HepG2 (cell line): ENCODE data around the gene SKIL. TPM values are rescaled to one million over a fixed set of nuclear protein-coding genes. Genes with fewer than 3 reads are reported as not detected.

Experiments
- ARID2 ChIP-seq: sonication (generic); formaldehyde crosslinking; IDR thresholded peaks from 2 replicates; pipeline ENCODE4 v1.8.1; 2022; ENCODE audit warnings: mild to moderate bottlenecking, missing genetic modification reagents, borderline replicate concordance
- ARNTL ChIP-seq: sonication (generic); formaldehyde crosslinking; IDR thresholded peaks from 2 replicates; pipeline ENCODE4 v1.4.0; 2020; ENCODE audit warnings: mild to moderate bottlenecking, missing genetic modification reagents
- HNF4G ChIP-seq, 2 experiments: sonication (generic) in 1 of 2; formaldehyde crosslinking in 1 of 2; IDR thresholded peaks; 2 replicates each; pipeline versions ENCODE4 v1.4.0 to v1.6.1; 2011 to 2020; ENCODE audit warnings: borderline replicate concordance in 2 of 2, low read depth in 2 of 2, mild to moderate bottlenecking in 2 of 2, low read length in 1 of 2, missing genetic modification reagents in 1 of 2, moderate library complexity in 1 of 2
- KDM3A ChIP-seq: IDR thresholded peaks from 2 replicates; pipeline ENCODE4 v1.6.1; 2018; ENCODE audit warnings: low read depth, missing compliant biosample characterization
- MAZ ChIP-seq, 2 experiments: sonication (generic) in 1 of 2; formaldehyde crosslinking in 1 of 2; IDR thresholded peaks; 2 replicates each; pipeline versions ENCODE4 v1.5.0 to v1.6.1; 2012 to 2020; ENCODE audit warnings: low read depth in 2 of 2, mild to moderate bottlenecking in 2 of 2, borderline replicate concordance in 1 of 2, improper control_type of control experiment in 1 of 2, low read length in 1 of 2, missing genetic modification reagents in 1 of 2, moderate library complexity in 1 of 2
- SCMH1 ChIP-seq: sonication (generic); formaldehyde crosslinking; IDR thresholded peaks from 2 replicates; pipeline ENCODE4 v1.9.0; 2021; ENCODE audit warnings: missing genetic modification reagents, mild to moderate bottlenecking, borderline replicate concordance
- SOX13 ChIP-seq, 3 experiments: fragments of 450-650 bp in 1 of 3; sonication (generic) in 1 of 3; formaldehyde crosslinking in 1 of 3; IDR thresholded peaks in 2 of 3; conservative IDR thresholded peaks in 1 of 3; 2 replicates each; pipeline versions ENCODE4 v1.5.0 to v1.6.1; 2016 to 2020; ENCODE audit warnings: antibody characterized with exemption in 1 of 3, mild to moderate bottlenecking in 1 of 3, missing compliant biosample characterization in 1 of 3, missing genetic modification reagents in 1 of 3, moderate library complexity in 1 of 3
- TGIF2 ChIP-seq: IDR thresholded peaks from 2 replicates; pipeline ENCODE4 v1.6.1; 2016; ENCODE audit warnings: control low read depth, missing compliant biosample characterization
- ZNF160 ChIP-seq: sonication (generic); formaldehyde crosslinking; IDR thresholded peaks from 2 replicates; pipeline ENCODE4 v1.8.0; 2022; ENCODE audit warnings: mild to moderate bottlenecking, inconsistent platforms, missing genetic modification reagents
- ZNF20 ChIP-seq: sonication (generic); formaldehyde crosslinking; IDR thresholded peaks from 2 replicates; pipeline ENCODE4 v1.4.0; 2020; ENCODE audit warnings: mild to moderate bottlenecking, moderate library complexity, missing genetic modification reagents
- ZNF552 ChIP-seq: sonication (generic); formaldehyde crosslinking; IDR thresholded peaks from 2 replicates; pipeline ENCODE4 v1.9.0; 2022; ENCODE audit warnings: missing genetic modification reagents, mild to moderate bottlenecking, borderline replicate concordance
- ZNF775 ChIP-seq: sonication (generic); formaldehyde crosslinking; IDR thresholded peaks from 2 replicates; pipeline ENCODE4 v1.4.0; 2020; ENCODE audit warnings: missing genetic modification reagents, mild to moderate bottlenecking, moderate library complexity, borderline replicate concordance
- ZSCAN31 ChIP-seq: sonication (generic); formaldehyde crosslinking; IDR thresholded peaks from 2 replicates; pipeline ENCODE4 v1.5.0; 2020; ENCODE audit warnings: low read depth, mild to moderate bottlenecking, missing genetic modification reagents
- polyA plus RNA-seq, 8 experiments: library from polyadenylated mRNA; depleted of rRNA in 3 of 8; stranded (reverse) in 7 of 8; unstranded in 1 of 8; fragments of >200 nt; fragmentation: Illumina TruSeq in 4 of 8; extraction: Trizol in 4 of 8; gene quantifications; 2 replicates each; pipeline versions ENCODE4 v1.2.1 to v1.2.3, GENCODE V29; 2011 to 2016; ENCODE audit warnings: low read depth in 4 of 8, missing spikeins in 1 of 8, mixed read lengths in 1 of 8; ENCODE audit not compliant: insufficient read depth in 1 of 8
- total RNA-seq, 5 experiments: library from RNA; depleted of rRNA; stranded (reverse); fragments of >200 nt; fragmentation: Illumina TruSeq; extraction: Trizol; gene quantifications; 2 replicates each; pipeline ENCODE4 v1.2.3, GENCODE V29; 2016; ENCODE audit warnings: low read depth in 1 of 5
- TF ChIP-seq, protein P1 (sequence below): sonication (generic); formaldehyde crosslinking; IDR thresholded peaks from 2 replicates; pipeline ENCODE4 v1.5.1; 2020; ENCODE audit warnings: mild to moderate bottlenecking, moderate library complexity, missing genetic modification reagents
- TF ChIP-seq, protein P2 (sequence below): sonication (generic); formaldehyde crosslinking; conservative IDR thresholded peaks from 2 replicates; pipeline ENCODE4 v1.5.0; 2020; ENCODE audit warnings: missing genetic modification reagents
- TF ChIP-seq, protein P3 (sequence below): sonication (generic); formaldehyde crosslinking; IDR thresholded peaks from 2 replicates; pipeline ENCODE4 v1.4.0; 2020; ENCODE audit warnings: mild to moderate bottlenecking, low read depth, missing genetic modification reagents
- TF ChIP-seq, protein P4 (sequence below): sonication (generic); formaldehyde crosslinking; IDR thresholded peaks from 2 replicates; pipeline ENCODE4 v1.4.0; 2020; ENCODE audit warnings: mild to moderate bottlenecking, missing genetic modification reagents

SKIL gene
- total and polyA plus RNA-seq, 2 of the 13 experiments (the other 11 are each of a cell fraction or from before 2014, with no cell fraction given), result 5.2 to 20.7 TPM

DNA sequence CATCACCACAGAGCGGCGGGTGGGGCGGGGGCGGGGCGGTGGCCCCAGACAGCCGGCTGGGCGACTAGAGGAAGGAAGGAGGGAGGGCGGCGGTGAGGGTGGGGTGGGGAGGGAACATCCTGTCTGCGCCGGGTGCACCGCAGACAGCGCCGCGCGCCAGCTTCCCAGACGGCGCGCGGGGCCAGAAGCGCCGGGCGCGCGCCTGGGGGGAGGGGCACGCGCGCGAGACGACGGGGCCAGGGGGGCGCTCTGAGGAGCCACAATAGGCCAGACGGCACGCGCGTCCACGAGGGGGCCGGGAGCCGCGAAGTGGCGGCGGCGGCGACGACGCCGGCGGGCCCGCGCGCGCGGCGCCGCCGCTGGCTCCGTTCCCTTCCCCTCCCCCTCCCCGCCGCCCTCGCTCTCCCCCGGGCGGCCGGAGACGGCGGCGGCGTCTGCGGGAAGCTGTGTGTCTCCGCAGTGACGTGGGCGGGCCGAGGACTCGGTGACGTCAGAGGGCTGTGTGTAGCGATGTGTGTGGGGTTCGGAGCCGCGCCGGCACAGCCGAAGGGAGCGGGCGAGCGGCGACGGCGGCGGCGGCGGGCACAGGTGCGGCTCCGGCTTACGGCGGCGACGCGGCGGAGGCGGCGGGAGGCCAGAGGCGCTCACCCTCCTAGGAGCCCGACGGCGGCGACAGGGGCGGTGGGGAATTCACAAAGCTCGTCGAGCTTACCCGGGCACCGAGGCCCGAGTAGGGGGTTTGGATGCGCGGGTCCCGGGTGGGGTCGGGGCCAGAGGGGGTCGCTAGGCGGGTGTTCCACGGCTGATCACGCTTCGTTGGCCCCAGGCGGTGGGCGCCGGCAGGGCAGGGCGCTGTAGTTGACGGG is at the start of gene SKIL (continued):
- TF ChIP-seq MAZ (IDR thresholded peaks at IDR 0.05; ENCODE audit: borderline replicate concordance, low read depth, low read length) (no peak), MAZ (CRISPR knock-in tag; IDR thresholded peaks at IDR 0.05; ENCODE audit: low read depth) (peak; percentile 54; the same call in 1 of the 2 replicates), ZNF20 (CRISPR knock-in tag) (no peak), TGIF2 (no peak), ARNTL (CRISPR knock-in tag) (no peak), ZNF552 (CRISPR knock-in tag) (no peak), ZSCAN31 (CRISPR knock-in tag) (no peak), HNF4G (IDR thresholded peaks at IDR 0.05; ENCODE audit: borderline replicate concordance, low read depth, low read length) (no peak), HNF4G (CRISPR knock-in tag; IDR thresholded peaks at IDR 0.05; ENCODE audit: borderline replicate concordance, low read depth) (no peak), ARID2 (CRISPR knock-in tag) (no peak), ZNF160 (CRISPR knock-in tag) (no peak), SCMH1 (CRISPR knock-in tag) (no peak), KDM3A (CRISPR knock-in tag) (no peak), SOX13 (IDR thresholded peaks at IDR 0.05) (no peak), SOX13 (CRISPR knock-in tag; conservative IDR thresholded peaks at IDR 0.05 in 1 of 2, IDR thresholded peaks at IDR 0.05 in 1 of 2) (peak in 1 of 2 experiments; percentile 8; a peak in 1 of 4 replicates), ZNF775 (CRISPR knock-in tag) (no peak)
- TF ChIP-seq, protein P1, sequence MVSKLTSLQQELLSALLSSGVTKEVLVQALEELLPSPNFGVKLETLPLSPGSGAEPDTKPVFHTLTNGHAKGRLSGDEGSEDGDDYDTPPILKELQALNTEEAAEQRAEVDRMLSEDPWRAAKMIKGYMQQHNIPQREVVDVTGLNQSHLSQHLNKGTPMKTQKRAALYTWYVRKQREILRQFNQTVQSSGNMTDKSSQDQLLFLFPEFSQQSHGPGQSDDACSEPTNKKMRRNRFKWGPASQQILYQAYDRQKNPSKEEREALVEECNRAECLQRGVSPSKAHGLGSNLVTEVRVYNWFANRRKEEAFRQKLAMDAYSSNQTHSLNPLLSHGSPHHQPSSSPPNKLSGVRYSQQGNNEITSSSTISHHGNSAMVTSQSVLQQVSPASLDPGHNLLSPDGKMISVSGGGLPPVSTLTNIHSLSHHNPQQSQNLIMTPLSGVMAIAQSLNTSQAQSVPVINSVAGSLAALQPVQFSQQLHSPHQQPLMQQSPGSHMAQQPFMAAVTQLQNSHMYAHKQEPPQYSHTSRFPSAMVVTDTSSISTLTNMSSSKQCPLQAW (CRISPR knock-in tag), result no peak
- TF ChIP-seq, protein P2, sequence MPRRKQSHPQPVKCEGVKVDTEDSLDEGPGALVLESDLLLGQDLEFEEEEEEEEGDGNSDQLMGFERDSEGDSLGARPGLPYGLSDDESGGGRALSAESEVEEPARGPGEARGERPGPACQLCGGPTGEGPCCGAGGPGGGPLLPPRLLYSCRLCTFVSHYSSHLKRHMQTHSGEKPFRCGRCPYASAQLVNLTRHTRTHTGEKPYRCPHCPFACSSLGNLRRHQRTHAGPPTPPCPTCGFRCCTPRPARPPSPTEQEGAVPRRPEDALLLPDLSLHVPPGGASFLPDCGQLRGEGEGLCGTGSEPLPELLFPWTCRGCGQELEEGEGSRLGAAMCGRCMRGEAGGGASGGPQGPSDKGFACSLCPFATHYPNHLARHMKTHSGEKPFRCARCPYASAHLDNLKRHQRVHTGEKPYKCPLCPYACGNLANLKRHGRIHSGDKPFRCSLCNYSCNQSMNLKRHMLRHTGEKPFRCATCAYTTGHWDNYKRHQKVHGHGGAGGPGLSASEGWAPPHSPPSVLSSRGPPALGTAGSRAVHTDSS (CRISPR knock-in tag), result no peak
- TF ChIP-seq, protein P3, sequence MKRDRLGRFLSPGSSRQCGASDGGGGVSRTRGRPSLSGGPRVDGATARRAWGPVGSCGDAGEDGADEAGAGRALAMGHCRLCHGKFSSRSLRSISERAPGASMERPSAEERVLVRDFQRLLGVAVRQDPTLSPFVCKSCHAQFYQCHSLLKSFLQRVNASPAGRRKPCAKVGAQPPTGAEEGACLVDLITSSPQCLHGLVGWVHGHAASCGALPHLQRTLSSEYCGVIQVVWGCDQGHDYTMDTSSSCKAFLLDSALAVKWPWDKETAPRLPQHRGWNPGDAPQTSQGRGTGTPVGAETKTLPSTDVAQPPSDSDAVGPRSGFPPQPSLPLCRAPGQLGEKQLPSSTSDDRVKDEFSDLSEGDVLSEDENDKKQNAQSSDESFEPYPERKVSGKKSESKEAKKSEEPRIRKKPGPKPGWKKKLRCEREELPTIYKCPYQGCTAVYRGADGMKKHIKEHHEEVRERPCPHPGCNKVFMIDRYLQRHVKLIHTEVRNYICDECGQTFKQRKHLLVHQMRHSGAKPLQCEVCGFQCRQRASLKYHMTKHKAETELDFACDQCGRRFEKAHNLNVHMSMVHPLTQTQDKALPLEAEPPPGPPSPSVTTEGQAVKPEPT (CRISPR knock-in tag), result no peak
- TF ChIP-seq, protein P4, sequence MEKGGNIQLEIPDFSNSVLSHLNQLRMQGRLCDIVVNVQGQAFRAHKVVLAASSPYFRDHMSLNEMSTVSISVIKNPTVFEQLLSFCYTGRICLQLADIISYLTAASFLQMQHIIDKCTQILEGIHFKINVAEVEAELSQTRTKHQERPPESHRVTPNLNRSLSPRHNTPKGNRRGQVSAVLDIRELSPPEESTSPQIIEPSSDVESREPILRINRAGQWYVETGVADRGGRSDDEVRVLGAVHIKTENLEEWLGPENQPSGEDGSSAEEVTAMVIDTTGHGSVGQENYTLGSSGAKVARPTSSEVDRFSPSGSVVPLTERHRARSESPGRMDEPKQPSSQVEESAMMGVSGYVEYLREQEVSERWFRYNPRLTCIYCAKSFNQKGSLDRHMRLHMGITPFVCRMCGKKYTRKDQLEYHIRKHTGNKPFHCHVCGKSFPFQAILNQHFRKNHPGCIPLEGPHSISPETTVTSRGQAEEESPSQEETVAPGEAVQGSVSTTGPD (CRISPR knock-in tag), result no peak
